Omental fat pad (tissue), 4 donors: Measurements from ENCODE around the gene PTPN4. TPM values are rescaled to one million over a fixed set of nuclear protein-coding genes. Genes with fewer than 3 reads are reported as not detected.

Experiments used
- ATAC-seq: fragments of 150-250 bp; one replicate; pipeline ENCODE4 v1.9.1; 2016; ENCODE audit warnings: mild to moderate bottlenecking, moderate library complexity; ENCODE audit not compliant: low FRiP score
- DNase-seq: peaks from one replicate; pipeline ENCODE4 v3.0.0-alpha.2; 2019; ENCODE audit warnings: low spot score
- CTCF ChIP-seq, 3 donors: fragments of 450-650 bp; IDR thresholded peaks; one replicate each; pipeline ENCODE4 v1.5.1; 2016 to 2017; ENCODE audit warnings: antibody characterized with exemption in 3 of 3, mild to moderate bottlenecking in 3 of 3, moderate library complexity in 2 of 3
- total RNA-seq, 4 donors: library from RNA; depleted of rRNA; stranded (reverse); fragments of >200 nt; gene quantifications; one replicate each; pipeline ENCODE4 v1.1.0, GENCODE V29; 2016

PTPN4 gene
- total RNA-seq, 4 donors from 2014 or later: 20.2 to 41.0 (median 30.5) TPM

GRCh38 chr2:120001471-120001870, 241.7 kb downstream of the PTPN4 start:
- DNase-seq (no peak), ATAC-seq (no peak)
- TF ChIP-seq CTCF (IDR thresholded peaks at IDR 0.05): no peak

- ATAC-seq: no peak
- TF ChIP-seq CTCF (IDR thresholded peaks at IDR 0.05): no peak
- DNase-seq: no peak
Measured at GRCh38 chr2:120004254-120004653, 244.5 kb downstream of the PTPN4 start.

GRCh38 chr2:120005834-120006521, 246.3 kb downstream of the PTPN4 start:
- ATAC-seq: no peak
- TF ChIP-seq CTCF (IDR thresholded peaks at IDR 0.05): no peak
- DNase-seq: no peak

- no peak for TF ChIP-seq CTCF (IDR thresholded peaks at IDR 0.05)
- ATAC-seq: no peak
- no peak for DNase-seq
Measured at GRCh38 chr2:120007851-120008250, 248.1 kb downstream of the PTPN4 start.

GRCh38 chr2:120012363-120012762, 252.6 kb downstream of the PTPN4 start:
- ATAC-seq (no peak), DNase-seq (no peak)
- TF ChIP-seq CTCF (IDR thresholded peaks at IDR 0.05): no peak

GRCh38 chr2:120012771-120013596, 253.3 kb downstream of the PTPN4 start, which contains the start of gene EPB41L5:
Gene EPB41L5, plus strand, starts transcription at chr2:120013077. Its CDS starts 6,008 bp downstream, at chr2:120019085.
- DNase-seq (peak; percentile 57), ATAC-seq (peak; percentile 98)
- TF ChIP-seq CTCF (IDR thresholded peaks at IDR 0.05): no peak
